ENCODE measurements around the gene AFAP1L2.

AFAP1L2 gene

GRCh38 chr10:114260366-114260765, 143.9 kb downstream of the AFAP1L2 start:
- CTCF ChIA-PET = no interaction called here
- no peak overlapping the region for H3K27ac ChIP-seq
- POLR2A ChIA-PET (ENCODE audit: low non-redundant PET) = no interaction called here
- no peak for DNase-seq (ENCODE audit: low spot score)
- no peak for TF ChIP-seq CTCF (conservative IDR thresholded peaks at IDR 0.05; ENCODE audit: low read depth)

- ChIA-PET CTCF (no interaction called here), POLR2A (ENCODE audit: low non-redundant PET) (no interaction called here)
- DNase-seq (ENCODE audit: low spot score) = no peak
- no peak overlapping the region for H3K27ac ChIP-seq
- no peak for TF ChIP-seq CTCF (conservative IDR thresholded peaks at IDR 0.05; ENCODE audit: low read depth)
Observed at GRCh38 chr10:114259824-114260223, 144.5 kb downstream of the AFAP1L2 start.

- DNase-seq (ENCODE audit: low spot score) = no peak
- no peak for TF ChIP-seq CTCF (conservative IDR thresholded peaks at IDR 0.05; ENCODE audit: low read depth)
- CTCF ChIA-PET = no interaction called here
- POLR2A ChIA-PET (ENCODE audit: low non-redundant PET) = no interaction called here
- H3K27ac ChIP-seq = no peak overlapping the region
Observed at GRCh38 chr10:114258274-114258840, 145.9 kb downstream of the AFAP1L2 start.

GRCh38 chr10:114257498-114257897, 146.8 kb downstream of the AFAP1L2 start:
- CTCF ChIA-PET = interaction anchor here (1.5 kb wide), 1 partner anchor 10 kb away, joined by 4 read pairs; no protein-coding TSS in a partner anchor

GRCh38 chr10:114256822-114257221, 147.5 kb downstream of the AFAP1L2 start:
- CTCF ChIA-PET = interaction anchor here (1.5 kb wide), 1 partner anchor 10 kb away, joined by 4 read pairs; no protein-coding TSS in a partner anchor
- no peak for DNase-seq (ENCODE audit: low spot score)
- POLR2A ChIA-PET (ENCODE audit: low non-redundant PET) = interaction anchor here (0.6 kb wide), 1 partner anchor 118 kb away, joined by 3 read pairs; no protein-coding TSS in a partner anchor
- TF ChIP-seq CTCF (conservative IDR thresholded peaks at IDR 0.05; ENCODE audit: low read depth) = no peak
- no peak overlapping the region for H3K27ac ChIP-seq

More at GRCh38 chr10:114257498-114257897, 146.8 kb downstream of the AFAP1L2 start:
- TF ChIP-seq CTCF (conservative IDR thresholded peaks at IDR 0.05; ENCODE audit: low read depth) = no peak
- no peak overlapping the region for H3K27ac ChIP-seq
- no peak for DNase-seq (ENCODE audit: low spot score)
- POLR2A ChIA-PET (ENCODE audit: low non-redundant PET) = no interaction called here

GRCh38 chr10:114256008-114256765, 148.1 kb downstream of the AFAP1L2 start:
- TF ChIP-seq CTCF (conservative IDR thresholded peaks at IDR 0.05; ENCODE audit: low read depth) = no peak
- ChIA-PET POLR2A (ENCODE audit: low non-redundant PET) (no interaction called here), CTCF (interaction anchor here (1.5 kb wide), 1 partner anchor 9 kb away, joined by 4 read pairs; no protein-coding TSS in a partner anchor)
- H3K27ac ChIP-seq = no peak overlapping the region
- DNase-seq (ENCODE audit: low spot score) = no peak
